Stimulated activated CD4-positive, alpha-beta T cell treated with anti-CD3 and anti-CD28 coated beads, Interleukin-12 subunit alpha, Interleukin-12 subunit beta, amount 100 ng/mL, for 4 hours (primary cell): ENCODE measurements around the gene CTNNA2.
"Not testable (repeated sequence)": the region's sequence is repeated elsewhere in the genome, so short reads cannot be mapped to it uniquely, and the experiment has no call there.

ENCODE experiments used
- DNase-seq: peaks from one replicate; pipeline ENCODE4 v3.0.0-alpha.2; 2020

CTNNA2 gene

DNA sequence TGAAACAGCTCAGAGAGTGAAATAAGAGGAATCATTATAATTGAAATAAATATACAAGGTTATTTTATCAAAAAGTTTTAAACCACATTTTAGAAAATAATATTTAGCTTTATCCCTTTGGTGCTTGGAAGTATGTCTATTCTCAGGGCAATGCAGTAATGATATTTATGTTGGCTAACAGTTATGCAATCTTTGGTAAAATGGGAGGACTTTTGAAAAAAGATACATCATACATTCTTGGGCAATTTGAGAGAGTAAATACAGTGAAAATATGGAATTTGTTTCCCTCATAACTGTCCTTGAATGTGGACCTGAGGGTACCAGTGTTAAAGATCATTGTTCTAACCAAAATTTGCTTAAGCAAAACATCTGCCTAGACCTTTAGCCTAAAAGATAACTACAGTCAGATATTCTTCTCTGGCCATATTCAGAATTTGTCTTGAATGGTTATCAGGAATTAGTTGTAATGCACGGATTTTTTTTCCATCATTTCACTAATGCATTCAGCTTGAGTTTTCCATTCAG lies 654.5 kb downstream of the CTNNA2 start:
- DNase-seq, result no peak

DNA sequence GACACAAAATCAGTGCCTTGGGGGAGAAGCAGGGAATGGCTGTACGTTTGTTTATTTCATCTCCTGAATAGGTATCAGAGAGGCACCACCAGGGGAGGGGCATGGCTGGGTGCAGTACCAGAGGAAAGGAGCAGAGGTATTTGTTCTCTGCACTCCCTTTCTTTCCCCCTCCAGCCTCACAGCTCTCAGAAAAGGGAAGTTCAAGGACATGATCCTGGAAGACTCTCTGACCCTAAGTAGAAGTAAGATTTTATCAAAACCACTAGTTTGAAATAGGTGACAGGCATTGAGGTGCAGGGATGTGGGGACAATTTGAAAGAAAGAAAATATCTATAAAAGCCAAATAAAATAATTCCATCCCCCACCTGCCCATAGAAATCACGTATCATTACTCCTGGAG lies 655.2 kb downstream of the CTNNA2 start:
- no peak for DNase-seq

DNA sequence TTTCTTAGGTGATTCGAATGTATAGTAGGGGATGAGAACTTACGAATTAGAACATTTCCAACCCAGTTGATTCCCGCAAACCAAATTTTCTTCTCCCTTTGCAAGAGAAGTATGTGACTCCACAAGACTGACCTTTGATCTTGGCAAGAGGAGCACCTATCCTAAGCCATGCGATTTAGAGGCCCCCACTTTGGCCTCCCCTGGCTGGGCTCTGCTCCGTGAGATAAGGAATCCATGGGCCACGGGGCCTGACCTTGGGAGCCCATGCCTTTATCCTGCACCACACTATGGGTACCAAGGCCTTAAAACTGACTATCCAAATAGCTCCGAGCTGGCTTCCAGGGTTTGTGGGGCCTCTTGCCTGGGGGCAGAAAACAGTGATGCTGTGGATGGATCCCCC lies 656.0 kb downstream of the CTNNA2 start:
- DNase-seq, result no peak

DNA sequence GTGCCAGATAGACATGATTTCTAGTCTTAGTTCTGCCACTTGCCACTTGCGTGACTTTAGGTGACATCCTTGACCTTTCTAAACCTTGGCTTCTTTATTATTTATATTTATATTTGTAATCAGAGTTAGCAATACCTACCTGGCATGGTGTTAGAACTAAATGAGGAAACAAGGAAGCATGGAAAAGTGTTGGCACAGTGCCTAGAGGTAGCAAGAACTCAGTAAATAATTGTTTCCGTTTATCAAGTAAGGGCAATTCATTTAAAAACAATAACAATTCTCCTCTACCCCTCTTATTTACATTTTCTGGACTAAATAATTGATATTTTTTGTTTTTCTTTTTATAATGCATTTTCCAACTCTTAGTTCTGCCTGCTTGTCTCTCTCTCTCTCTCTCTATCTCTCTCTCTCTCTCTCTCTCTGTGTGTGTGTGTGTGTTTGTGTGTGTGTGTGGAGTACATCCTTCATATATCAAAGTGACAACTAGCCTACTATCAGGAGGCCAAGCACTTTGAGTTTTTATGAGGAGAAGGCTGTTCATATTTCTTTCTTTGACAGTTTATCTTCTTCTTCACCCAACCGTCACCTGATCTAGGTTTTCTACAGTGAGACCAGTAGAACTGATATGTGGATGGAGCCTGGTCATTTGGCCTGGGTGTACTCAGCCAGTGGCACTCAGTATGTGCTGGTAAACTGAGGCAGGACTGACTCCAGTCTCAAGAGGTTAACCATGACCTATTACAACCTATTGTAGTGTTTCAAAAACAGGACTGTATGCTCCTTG lies 657.2 kb downstream of the CTNNA2 start:
- DNase-seq, result no peak

DNA sequence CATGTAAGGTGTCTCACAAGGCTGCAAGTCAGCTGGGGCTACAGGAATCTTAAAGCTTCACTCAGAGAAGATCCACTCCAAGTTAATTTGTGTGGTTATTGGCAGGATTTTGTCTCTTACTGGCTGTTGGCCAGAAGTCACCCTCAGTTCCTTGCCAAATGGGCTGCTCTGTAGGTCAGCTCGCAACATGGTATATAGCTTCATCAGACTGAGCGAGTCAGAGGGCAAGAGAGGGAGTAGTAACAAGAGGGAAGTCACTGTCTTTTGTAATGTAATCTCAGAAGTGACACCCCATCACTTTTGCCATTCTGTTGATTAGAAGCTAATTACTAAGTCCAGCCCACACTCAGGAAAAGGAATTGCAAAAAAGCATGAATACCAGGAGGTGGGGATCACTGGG lies 672.2 kb downstream of the CTNNA2 start:
- DNase-seq, result no peak

DNA sequence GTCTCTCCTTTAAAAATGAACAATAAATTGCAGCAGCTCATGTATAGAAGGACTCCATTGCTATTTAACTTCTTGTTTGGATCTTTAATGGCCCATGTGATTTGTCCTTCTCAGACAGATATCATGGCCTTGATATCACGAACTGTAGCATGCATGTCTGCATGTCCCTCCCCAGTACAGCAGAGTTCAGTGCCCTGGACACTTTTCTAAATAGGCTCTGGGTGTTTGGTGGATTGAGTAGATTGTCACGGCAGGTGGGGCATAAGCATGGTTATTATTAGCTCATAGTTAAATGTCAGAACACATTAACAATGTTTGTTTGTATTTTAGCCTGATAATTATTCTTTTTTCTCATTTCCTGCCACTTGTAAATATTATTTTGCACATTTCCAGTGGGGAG lies 673.4 kb downstream of the CTNNA2 start:
- DNase-seq, result no peak

DNA sequence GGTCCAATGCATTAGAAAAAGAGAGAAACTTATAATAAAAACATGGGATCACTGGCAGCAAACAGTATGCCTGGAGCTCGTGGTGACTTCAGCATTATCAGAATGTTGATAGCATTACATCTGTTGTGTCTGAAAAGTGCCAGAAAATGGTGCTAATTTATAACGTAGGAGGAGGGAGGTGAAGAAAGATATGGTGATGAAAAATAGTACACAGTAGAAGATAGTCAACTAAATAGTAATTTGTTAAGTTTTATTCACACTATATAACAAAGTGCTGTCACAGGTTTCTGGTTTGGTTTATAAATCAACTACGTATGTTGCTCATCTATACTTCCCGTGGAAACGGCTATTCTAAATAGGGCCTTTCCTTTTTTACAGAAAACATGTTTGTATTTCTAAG lies 674.3 kb downstream of the CTNNA2 start:
- DNase-seq, result no peak

DNA sequence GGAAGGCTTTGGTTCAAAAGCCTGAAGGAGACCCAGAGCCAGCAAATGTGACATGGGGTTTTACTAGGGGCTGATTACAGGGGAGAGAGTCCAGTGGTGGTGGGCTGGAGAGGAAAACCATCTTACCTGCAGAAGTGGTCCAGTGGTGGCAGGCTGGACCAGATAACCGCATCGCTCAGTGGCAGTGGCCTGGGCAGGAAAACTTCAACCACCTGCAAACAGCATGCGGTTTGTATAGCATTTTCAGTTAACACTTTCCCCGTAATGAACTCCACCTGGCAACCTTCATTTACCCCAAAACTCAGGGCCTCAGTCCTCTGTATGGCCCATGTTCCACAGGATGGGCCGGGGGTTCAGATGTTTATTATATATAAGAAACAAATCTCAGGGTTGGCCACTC lies 677.3 kb downstream of the CTNNA2 start:
- DNase-seq, result no peak

DNA sequence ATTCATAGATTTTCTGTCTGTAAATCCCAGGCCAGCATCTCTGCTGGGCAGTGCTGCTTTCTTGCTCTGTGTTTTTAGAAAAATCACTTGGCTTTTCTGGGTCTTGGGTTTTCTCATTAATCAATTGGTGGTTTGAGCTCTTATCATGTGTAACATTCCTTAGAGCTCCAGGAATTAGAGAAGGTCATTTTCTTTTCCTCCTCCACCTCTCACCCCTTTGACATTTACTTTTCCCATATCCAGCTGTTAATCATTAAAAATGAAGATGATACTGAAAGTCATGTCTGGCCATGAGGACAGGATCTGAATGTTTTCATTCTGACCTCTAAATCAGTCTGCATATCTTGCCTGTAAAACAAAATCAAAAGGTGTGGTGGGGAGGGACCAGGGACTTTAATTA lies 680.7 kb downstream of the CTNNA2 start:
- no peak for DNase-seq

DNA sequence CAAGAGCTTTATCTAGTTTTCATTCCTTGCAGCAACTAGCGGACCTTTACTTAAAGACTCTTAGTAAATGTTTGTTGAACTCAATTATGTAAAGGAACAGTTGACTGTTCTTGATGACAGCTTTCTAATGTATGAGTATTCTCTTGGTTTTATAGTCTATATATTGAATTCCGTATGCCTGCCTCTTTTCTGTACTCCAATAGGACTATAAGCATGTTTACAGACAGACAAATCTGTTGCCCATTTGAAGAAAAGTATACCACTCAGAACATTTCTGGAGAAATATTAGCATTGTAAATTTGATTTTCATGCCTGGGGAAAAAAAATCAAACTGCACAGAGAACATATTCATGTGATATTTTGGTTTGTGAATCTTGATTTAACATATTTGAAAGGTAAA lies 682.2 kb downstream of the CTNNA2 start:
- DNase-seq, result no peak

DNA sequence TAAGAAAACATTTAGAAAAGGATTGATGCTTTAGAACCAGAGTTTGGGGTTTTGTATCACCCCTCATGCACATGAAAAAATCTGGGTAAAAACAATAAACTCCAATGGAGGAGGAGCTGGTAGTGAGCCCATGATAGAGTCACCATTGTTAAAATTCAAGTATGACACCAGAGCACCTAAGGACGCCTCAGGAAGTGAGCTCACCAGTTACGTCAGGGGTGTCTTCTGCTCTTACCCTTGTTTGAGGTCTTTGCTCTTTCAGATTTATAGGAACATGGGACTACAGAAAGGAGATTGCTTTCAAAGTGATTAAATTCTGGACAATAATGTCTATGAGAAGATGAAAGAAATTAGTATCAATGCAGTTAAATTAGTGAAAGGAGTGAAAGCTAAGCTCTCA lies 685.2 kb downstream of the CTNNA2 start:
- no peak for DNase-seq

DNA sequence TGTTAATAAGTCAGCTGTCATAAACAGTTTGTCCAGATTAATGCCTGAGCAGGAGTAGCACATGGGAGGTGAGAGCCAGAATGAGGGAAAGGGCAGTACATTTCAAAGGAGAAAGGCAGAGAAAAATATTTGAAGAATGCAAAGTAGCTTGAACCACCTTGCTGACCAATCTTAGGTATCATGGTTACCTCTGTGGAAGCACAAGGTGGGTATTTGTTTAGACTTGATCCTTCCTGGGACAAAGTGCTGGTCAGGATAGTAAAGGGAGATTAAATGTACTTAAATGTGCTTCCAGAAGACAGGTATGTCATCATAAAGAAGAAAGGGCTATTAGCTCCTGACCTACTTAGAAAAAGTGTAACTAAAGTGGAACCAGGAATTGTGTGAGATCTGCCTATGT lies 686.7 kb downstream of the CTNNA2 start:
- DNase-seq, result no peak

DNA sequence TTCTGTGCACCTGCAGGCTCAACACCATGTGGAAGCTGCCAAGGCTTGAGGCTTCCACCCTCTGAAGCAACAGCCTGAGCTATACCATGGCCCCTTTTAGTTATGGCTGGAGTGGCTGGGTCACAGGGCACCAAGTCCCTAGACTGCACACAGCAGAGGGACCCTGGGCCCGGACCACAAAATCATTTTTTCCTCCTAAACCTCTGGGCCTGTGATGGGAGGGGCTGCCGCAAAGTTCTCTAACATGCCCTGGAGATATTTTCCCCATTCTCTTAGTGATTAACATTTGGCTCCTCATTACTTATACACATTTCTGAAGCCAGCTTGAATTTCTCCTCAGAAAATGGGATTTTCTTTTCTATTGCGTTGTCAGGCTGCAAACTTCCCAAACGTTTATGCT lies 691.1 kb downstream of the CTNNA2 start:
- DNase-seq, result not testable (repeated sequence)

DNA sequence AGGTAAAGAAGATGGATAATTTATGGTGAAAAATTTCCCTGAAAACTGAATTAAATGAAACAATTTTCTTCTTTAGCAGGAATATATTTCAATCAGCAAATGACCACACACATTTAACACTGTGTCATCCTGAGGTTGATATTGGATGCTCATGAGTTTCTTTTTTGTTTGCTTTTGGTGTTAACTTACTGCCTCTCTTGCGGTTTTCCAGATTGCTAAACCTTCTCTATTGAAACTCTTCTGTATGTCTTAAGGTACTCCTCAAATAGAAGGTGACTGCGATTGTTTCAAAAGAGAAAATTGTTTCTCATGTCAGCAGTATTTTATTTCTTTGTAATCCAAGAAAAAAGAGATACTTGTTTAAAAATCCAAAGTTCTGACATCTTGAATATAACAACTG lies 692.6 kb downstream of the CTNNA2 start:
- no peak for DNase-seq

DNA sequence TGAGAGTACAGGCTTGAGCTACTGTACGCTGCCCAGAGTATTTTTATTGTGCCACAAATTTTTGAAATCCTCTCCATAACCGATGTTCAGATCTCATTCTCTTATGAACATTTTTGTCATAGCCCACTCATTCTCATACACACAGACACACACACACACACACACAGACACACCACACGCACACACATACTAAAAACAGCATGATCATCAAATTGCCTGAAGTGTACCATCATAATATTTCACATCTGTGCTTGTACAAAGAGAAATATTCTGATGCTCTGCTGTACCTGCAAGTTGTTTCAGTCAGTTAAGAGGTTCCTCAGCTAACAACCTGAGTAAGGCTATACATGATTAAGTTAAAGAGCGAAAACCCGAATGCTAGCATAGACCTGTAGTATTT lies 696.6 kb downstream of the CTNNA2 start:
- DNase-seq, result no peak

DNA sequence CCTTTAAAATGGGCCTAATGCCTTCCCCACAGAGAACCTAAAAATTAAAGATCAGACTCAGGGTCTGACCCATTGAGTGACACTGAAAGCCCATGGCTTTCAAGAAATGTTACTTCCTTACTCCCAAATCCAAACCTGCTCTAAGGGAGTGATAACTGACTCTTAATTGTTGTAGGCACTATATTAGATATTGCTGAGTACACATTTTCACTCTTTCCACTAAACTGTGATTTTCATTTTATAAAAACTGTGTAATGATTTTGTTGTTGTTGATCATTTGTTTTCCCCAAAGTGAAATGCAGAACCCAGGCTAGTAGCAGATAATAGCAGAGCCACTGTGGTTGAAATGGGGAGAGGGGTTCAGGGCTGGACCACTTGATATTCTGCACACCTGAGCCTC lies 704.6 kb downstream of the CTNNA2 start:
- DNase-seq, result no peak

DNA sequence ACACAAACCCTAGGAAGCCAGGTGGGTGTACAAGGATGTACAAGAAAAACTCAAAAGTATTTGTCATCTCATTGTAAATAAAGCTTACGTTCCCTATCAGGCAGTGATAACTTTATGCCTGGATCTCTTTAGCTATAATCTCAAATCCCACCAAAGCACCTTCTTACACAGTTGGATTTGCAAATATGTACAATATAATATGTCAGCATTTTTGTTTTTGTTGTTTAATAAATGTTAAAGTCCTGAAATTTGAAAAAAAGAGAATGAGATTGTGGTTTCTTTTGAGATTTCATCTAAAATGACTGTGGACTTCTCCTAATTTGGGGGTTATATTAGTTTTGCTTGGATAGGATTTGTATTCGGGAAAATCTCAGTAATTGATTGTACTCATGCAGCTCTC lies 709.8 kb downstream of the CTNNA2 start:
- DNase-seq, result no peak

DNA sequence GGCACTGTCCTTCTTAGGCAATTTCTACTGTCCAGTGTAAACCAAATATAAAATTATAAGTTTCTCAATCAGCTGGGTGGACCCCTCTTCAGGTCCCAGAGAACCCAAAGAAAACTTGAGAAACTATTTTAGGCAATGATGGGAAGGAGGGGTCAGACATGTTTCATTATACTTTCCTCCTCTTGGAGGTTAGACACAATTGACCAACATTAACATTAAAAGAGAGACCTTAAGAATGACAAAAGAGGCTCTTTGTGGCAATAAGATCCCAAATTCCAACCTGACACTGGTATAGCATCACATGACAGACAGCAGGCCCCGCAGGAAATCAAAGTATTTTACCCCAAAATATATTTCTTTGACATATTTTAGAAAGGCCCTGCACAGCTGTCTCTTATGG lies 718.6 kb downstream of the CTNNA2 start:
- DNase-seq, result no peak

DNA sequence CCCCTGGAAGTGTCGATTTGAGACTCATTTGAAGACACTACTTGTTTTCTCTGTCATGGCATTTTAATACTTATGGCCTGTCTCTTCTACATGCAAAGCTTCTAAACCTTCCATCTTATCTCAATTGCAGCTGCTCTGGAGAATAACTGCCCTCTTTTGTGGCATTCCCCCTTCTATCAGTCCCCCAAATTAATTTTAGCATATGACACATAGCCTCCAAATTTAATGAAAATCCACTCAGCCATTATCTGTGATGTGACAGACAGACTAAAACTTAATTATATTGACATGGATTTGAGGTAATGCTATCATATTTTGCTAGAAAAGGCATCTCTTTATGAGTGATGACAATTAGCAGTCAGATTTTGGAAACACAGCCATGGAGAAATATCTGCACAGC lies 720.5 kb downstream of the CTNNA2 start:
- DNase-seq, result no peak

DNA sequence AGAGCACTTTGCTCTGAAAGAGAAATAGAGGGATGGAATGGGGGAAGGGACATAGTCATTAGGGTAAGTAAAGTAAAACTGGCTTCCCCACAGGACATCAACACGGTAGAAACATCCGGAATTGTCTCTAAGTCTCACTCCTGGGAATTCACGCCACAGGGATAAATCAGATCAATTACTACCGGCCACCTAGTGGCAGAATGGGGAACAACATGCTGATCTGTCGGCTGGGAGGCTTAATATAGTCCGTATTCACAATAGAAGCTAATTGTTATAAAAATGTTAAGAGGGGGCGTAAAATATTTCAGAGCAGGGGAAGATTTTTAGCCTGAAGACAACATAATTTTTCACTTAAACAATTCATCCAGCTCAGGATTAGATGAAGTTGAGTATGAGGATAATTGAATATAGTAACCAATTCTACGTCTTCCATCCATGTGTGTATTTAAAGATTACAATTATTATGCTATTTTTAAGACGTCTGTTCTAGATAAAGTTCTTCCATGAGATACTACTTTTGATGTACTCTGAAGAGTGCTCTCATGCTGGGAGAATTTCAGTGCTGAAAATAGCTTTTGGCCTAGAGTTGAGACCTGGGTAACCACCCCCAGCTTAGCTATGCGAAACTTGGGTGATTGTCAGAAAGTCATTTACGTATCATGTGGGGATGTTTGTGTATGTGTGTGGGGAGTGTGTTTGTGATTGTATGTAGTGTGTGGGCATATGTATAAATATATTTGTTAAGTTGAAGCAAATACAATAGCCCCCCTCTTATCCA lies 726.0 kb downstream of the CTNNA2 start:
- peak; percentile 1 for DNase-seq

DNA sequence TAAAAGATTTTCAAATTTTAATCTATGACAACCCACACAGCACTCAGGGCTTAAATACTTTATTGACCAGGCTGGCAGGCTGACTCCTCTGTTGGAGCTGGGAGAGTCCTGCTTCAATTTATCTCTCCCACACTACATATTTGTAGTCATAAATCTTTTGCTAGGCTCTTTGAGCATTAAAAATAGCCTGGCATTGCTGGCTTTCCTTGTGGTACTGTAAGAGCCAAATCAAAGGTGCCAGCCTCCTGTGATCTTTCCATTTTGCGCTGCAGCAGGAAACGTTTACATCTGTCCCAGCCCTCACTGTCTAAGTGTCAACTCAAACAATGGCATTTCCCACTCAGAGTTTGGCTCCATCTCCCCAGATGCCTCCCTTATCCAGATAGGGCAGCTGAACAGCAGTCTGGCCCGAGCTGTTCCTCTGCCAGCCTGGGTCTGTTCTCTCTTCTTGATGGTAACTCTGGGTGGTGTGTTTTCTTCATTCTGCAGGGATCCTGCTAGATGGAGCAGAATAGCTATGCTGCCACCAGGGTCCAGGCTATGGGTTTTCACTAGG lies 729.6 kb downstream of the CTNNA2 start:
- DNase-seq, result no peak

DNA sequence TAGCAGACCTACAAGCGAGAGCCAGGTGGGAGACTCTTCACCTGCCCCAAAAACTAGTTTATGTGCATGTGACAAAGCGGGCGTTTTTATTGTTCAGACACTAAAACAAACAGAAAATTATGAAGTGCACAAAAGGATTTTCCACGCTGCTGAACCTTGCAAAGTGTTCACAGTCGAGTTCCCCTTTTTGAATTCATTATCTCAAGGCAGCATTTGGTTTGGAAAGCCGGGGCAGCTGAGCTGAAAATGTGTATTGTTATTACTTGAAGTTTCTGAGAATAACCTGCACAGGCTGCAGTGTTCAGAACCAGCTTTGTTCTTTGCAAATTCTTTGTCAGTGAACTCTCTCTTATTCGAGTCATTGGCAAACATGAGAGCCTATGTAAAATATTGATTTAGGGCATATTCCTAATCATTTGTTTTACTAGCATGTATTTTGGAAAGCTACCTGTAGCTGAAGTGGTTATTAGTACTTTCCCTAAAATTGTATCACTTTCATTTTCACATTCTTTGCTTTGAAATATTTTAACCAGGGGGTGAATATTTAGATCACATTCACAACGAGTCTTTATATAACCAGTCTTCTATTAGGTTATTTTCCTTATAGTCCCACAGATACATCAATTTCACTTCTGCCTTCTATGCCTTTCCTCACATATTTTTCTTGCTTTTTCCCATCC lies 732.2 kb downstream of the CTNNA2 start:
- DNase-seq, result no peak

DNA sequence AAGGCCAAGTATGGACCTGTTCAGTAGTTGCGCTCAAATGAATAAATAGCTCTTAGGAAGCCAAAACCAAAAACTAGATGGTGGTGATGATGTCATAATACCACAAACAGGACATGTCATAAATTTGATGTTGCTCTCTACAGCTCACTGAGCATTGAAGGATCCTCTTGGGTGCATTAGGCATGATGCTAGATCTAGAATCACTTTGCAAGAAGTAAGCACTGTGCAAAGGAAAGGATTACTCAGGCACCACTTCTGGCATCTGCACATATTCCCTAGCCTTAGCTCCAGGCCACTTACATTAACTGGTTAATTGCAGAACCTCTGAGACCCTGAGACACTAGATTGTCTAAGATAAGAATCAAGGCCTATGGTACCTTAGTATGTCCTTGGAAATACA lies 733.7 kb downstream of the CTNNA2 start:
- DNase-seq, result no peak

DNA sequence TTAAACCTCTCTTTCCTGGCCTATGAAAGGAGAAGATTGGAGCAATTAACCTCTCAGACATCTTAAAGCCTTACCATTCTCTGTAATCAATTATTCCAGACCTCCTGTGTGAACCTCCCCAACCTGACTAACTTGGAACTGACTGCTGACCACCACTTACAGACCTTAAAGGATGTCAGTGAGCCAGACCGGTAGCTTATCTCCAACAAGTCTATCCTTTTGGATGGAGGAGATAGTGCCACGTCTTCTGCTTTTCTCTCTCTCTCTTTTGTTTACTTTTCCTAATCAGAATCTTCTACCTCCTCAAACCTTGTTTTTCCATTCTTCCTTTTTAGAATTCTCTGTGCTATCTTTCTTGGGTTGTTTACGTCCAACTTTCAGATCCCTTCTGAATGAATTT lies 734.5 kb downstream of the CTNNA2 start:
- DNase-seq, result no peak
